ENCODE results near the gene PARP4.
"Not testable (repeated sequence)": the region's sequence is repeated elsewhere in the genome, so short reads cannot be mapped to it uniquely, and the experiment has no call there.

Gene PARP4

GRCh38 chr13:24505256-24505655 lies 7.3 kb downstream of the PARP4 start:
- DNase-seq = no peak

- DNase-seq = no peak
These were observed 9.2 kb downstream of the PARP4 start for GRCh38 chr13:24503379-24503696.

- DNase-seq = peak; percentile 91
These were observed 9.8 kb downstream of the PARP4 start for GRCh38 chr13:24502533-24503378.

DNA sequence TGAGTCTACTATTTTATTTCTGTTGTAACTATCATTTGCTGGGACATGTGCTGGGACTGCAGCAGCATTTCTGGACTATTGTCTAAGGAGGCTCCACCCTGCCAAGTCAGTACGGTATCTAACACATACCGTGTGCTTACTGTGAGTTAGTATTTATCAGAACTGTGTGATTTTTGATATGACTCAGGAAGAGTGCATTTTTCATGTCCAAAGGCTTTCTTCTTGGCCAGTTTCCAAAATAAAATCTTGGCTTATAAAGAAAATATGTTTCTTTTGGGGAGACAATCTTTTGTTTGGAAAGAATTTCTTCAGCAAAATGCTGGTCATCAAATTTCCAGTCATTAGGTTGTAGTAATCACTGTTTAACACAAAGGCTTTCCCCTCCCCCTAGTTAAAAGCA lies 11.6 kb downstream of the PARP4 start:
- DNase-seq = no peak

- no peak for DNase-seq
These were observed 14.8 kb downstream of the PARP4 start for GRCh38 chr13:24497742-24498141.

GRCh38 chr13:24496295-24496694 lies 16.3 kb downstream of the PARP4 start:
- DNase-seq = peak; percentile 83

DNA sequence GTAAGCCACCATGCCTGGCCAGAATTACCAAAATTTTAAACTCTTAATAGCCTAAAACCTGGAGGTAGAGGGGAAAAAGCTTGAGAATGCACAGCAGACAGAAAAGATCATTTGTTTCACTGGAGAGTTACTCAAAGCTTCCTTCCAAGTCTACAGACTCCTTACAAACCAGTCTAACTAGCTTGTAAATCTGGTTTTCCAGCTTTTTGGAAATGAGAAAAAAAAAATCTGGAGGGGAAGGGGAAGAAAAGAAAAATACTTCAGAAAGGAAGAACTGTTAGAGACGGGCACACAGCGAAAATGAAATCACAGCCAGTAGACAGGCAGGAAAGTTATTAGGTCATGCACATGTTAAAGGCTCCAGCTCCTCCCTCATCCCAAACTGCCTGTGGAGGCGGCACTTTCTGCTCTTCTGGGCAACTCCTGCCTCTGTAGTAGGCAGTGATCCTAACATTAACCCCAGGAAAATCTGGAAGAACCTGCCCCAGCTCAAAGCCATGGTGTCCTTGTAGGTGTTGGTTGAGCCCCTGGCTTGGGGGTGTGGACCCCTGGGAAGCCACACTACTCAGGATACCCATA lies 17.3 kb downstream of the PARP4 start:
- peak; percentile 81 for DNase-seq

- DNase-seq = peak; percentile 64
These were observed 19.2 kb downstream of the PARP4 start for GRCh38 chr13:24493356-24493755.

GRCh38 chr13:24491845-24492244 lies 20.7 kb downstream of the PARP4 start:
- DNase-seq = no peak

GRCh38 chr13:24489721-24490120 lies 22.9 kb downstream of the PARP4 start:
- DNase-seq = no peak

- not testable (repeated sequence) for DNase-seq
These were observed 24.5 kb downstream of the PARP4 start for GRCh38 chr13:24488092-24488491.

DNA sequence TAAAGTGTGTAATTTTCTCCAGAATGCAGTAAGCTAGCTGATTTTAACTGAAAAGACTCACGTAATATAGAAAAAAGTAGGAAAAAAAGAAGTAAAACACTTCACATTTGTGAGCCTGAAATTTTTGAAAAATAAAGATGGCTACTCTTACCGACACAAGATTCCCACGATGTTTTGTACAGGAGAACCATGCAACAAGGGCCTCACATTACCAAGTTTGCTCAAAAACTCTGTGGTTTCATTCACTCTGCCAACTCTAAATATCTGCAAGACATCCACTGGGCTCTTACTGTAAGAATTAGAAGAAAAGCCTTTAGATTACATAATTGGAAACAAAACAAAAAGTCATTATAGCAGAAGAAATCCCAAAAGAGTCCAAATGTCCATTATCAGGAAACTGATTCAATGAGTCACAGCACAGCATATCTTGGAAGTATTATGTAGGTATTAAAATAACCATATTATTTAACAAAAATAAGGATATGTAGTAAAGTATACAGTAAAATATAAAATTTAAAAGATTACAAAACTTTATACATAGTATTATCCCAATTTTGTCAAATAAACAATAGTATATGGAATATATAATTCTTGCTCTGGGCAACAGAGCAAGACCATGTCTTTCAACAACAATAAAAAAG lies 26.4 kb downstream of the PARP4 start:
- DNase-seq = not testable (repeated sequence)

- DNase-seq = no peak
These were observed 38.9 kb downstream of the PARP4 start for GRCh38 chr13:24473686-24474085.

DNA sequence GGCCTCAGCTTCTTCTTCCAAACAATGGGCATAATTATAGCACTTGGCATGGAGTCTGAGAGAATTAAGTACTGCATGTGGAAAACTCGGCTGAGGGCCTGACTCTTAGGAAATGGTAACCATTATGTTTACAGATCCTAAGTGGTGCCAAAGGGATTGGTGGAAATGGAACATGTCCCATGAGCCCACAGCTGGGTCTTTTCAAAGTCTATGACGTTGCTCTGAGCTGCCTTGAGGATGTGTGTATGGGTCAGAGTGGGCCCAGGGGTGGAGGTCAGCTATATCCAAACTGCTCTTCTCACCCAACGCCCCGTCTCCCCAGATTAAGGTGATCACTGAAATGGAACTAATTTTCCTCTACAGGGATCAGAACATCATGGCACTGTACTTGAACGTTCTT lies 40.4 kb downstream of the PARP4 start:
- DNase-seq = not testable (repeated sequence)

DNA sequence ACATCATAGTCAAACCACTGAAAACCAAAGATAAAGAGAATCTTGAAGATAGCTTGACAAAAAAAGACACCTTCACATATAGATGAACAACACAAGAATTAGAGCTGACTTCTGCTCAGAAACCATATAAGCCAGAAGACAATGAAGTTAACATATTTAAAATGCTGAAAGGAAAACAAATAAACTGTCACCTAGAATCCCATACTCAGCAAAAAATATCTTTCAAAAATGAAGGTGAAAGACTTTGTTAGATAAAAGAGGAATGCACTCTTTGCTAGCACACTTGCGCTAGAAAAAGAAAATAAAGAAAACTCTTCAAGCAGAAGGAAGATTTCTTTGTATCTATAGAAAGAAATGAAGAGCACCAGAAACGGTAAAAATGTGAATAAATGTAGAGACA lies 49.5 kb downstream of the PARP4 start:
- no peak for DNase-seq

DNA sequence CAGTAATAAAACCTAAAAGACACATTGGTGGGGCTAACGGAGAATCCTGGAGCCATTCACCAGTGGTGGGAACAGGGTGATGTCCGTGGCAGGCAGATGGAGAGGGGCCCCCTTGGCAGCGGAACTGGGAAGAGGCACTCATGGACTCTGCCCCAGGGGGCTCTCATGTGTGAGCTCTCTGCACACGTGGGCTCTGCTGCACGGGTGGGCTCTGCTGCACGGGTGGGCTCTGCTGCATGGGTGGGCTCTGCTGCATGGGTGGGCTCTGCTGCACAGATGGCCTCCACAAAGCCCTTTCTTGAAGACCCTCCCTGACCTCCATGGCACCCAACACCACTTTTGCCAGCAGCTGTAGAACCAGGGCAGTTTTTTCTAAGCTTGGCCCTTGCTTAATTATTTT lies 52.3 kb downstream of the PARP4 start:
- DNase-seq = no peak

DNA sequence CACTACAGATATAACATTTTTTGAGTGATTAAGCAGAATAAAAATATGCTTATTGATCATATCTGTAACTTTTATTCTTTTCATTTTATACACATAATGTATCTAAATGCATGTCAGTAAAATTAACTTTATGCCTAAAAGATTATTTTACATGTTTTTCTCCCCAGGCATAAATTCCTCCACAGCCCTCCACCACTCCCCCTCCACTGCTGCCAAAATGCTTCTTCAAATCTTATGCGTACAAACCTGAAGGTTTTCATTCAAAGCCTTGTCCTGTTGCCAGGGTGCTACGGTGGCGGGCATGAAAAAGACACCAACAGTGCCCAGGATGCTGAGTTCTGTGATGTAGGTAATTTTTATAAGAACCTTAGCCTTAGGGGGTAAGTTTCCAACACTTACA lies 52.9 kb downstream of the PARP4 start:
- DNase-seq = no peak

DNA sequence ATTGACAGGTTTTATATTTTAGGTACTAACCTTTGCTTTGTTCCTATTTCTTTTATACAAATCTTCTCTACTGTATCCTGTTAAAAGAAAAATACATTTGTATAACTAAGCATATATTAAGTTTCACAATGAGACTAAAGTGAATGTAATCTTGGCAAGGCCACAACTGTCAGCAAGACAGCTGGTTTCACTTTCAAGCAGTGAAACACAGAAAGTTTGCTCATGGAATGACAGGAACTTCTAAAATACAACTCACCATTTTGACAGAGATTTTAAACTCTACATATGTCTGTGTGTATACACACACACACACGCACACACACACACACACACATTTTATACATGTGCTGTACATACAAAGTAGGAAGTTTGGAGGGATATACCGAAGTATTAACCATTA lies 53.3 kb downstream of the PARP4 start:
- DNase-seq = no peak

DNA sequence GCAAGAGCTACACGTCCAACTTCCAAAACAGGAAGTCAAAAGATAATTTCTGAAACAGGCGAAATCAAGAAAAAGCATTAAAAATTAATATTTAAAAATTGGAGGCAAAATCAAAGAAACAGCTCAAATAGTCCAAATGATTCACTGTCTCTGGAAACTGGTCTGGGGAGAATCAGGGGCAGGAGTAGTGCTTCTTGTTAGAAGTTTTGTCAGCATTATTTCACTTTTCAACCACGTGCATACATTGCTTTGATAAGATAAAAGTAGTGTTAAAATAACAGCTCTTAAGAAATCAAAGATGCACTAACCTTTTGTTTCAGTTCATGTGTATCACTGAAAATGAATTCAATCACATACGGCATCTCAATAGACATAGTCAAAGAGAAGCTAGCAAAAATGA lies 53.8 kb downstream of the PARP4 start:
- DNase-seq = no peak

DNA sequence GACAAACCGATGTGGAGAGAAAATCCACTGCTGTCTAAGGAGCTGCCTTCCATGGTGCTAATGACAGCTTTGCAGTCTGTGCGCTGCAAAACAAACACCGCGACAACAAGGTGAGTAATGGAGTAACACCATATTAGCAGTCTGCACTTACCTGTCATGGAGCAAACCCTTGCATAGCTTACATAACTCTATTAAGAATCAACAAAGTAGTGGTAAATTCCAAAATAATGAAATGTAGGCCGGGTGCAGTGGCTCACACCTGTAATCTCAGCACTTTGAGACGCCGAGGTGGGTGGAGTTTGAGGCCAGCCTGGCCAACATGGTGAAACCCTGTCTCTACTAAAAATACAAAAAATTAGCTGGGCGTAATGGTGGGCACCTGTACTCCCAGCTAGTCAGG lies 56.2 kb downstream of the PARP4 start:
- no peak for DNase-seq

GRCh38 chr13:24454056-24454455 lies 58.5 kb downstream of the PARP4 start:
- no peak for DNase-seq

DNA sequence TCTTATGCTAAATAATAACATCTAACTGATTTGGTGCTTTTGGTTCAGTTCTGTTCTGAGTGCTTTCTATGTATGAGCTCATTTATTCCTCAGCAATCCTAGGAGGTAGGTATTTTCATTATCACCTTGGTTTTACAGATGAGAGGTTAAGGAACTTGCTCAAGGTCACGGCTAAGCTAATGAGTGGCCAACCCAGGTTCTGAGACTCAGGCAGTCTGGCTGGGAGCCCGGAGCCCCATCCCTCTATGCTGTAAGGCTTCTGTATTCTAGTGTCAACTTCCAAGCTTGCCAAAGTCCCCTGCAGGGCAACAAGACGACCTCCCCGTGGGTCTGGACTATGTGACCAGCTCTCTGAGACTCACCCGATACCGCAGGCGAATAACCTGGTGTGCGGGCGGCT lies 60.5 kb downstream of the PARP4 start:
- DNase-seq = no peak

DNA sequence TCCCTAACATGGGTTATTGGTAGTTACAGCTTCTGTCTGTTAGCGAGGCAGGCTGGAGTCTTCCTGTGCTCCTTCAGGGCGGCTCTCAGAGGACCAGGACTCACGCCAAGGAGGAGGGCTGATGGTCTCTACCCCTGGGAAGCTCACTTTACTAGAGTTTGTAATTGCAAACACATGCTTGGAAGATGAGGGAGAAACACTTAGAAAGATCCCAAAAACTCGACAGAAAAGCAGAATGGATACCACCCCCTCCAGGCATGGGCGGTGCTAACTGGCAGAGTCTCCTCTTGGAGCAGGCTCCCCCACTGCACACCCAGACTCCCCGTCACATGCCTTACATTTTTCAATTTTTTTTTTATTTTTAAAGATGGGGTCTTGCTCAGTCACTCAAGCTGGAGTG lies 62.0 kb downstream of the PARP4 start:
- DNase-seq = no peak

- DNase-seq = not testable (repeated sequence)
These were observed 67.7 kb downstream of the PARP4 start for GRCh38 chr13:24444851-24445250.
